GM11168 (cell line): Measurements from ENCODE around the gene TRIM15.
"Not testable (repeated sequence)": the region's sequence is repeated elsewhere in the genome, so short reads cannot be mapped to it uniquely, and the experiment has no call there.

Experiments
- in situ Hi-C: fragments of 300-500 bp; cut with MboI; formaldehyde crosslinking; loops from one replicate; pipeline ENCODE4 v1.12.0; 2022; ENCODE audit warnings: low sequenced_read_pairs; ENCODE audit not compliant: unreplicated experiment

TRIM15 gene

DNA sequence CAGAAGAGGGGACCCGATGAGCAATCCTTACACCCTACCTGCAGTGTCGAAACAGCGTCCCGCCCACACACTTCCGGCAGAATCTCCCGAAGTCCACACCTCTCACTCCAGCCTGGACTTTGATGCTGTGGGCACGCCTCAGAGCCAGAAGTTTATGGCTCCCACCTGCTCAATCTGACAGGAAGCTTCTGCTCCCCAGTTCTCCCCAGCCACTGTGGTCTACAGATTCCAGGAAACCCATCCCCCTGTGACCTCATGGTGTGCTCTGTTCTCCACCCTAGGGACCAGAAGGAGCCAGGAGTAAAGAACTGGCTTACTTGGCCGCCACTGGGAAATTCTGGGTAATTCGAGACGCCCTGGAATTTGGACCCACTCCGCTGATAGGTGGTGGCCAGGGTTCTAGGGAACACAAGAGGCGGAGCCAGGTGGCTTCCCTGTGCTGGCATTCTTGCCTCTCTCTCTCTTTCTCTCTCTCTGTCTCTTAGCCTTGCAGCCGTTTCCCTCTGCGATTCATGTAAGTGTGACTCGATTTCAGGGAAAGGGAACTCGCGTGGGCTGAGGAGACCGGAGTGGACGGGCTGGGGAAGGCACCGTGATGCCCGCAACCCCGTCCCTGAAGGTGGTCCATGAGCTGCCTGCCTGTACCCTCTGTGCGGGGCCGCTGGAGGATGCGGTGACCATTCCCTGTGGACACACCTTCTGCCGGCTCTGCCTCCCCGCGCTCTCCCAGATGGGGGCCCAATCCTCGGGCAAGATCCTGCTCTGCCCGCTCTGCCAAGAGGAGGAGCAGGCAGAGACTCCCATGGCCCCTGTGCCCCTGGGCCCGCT lies at the start of gene TRIM15:
TRIM15 (plus strand) TSS at position 457 of the 828 bp plus-strand sequence; CDS start at position 596, 139 bp downstream.
- in situ Hi-C loops, result loop anchor here (5.0 kb wide), 1 partner anchor 61 kb away; no protein-coding TSS in a partner anchor

DNA sequence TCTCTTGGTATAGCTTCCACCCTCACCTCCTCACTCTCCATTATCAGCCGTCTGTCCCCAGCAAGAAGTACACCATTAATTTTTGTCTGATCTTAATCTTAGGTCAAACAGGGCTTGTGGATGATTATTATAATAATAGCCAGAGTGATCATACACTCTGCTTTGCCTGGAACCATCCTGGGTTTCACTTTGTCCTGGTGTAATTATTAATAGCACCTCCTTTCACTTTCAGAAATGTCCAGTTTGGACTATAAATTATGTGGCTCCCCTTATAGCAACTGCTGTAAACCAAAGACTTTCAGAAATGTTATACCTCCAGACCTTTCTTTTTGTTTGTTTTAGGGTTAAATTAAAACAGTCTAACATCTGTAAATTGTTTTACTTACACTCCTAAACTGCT lies 49.5 kb upstream of the TRIM15 start:
- in situ Hi-C loops, result no loop called here

DNA sequence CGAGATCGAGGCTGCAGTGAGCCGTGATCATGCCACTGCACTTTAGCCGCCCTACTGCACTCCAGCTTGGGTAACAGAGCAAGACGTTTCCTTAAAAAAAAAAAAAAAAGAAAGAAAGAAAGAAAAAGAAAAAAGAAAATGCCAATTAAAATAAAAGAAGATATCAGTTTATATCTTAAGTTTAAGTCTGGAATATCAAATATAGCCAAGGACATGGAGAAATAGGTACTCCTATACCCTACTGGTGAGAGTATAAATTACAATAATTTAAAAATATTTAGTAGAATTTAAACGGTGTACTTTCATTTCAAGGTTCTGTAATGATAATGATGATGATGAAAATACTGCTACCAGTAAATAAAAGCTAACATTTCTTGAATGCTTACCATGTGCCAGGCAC lies 46.6 kb upstream of the TRIM15 start:
- in situ Hi-C loops, result no loop called here

DNA sequence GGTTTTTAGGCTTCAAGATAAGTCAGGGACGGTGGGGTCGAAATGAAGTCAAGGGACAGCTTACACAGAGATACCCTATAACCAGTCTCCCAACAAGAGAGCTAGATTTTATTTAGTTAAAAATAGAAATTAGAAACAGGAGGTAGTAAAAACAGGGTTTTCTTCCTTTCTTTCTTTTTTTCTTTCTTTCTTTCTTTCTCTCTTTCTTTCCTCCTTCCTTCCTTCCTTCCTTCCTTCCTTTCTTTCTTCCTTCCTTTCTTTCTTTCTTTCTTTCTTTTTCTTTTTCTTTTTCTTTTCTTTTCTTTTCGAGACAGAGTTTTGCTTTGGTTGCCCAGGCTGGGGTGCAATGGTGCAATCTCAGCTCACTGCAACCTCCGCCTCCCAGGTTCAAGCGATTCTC lies 44.7 kb upstream of the TRIM15 start:
- in situ Hi-C loops, result not testable (repeated sequence)

DNA sequence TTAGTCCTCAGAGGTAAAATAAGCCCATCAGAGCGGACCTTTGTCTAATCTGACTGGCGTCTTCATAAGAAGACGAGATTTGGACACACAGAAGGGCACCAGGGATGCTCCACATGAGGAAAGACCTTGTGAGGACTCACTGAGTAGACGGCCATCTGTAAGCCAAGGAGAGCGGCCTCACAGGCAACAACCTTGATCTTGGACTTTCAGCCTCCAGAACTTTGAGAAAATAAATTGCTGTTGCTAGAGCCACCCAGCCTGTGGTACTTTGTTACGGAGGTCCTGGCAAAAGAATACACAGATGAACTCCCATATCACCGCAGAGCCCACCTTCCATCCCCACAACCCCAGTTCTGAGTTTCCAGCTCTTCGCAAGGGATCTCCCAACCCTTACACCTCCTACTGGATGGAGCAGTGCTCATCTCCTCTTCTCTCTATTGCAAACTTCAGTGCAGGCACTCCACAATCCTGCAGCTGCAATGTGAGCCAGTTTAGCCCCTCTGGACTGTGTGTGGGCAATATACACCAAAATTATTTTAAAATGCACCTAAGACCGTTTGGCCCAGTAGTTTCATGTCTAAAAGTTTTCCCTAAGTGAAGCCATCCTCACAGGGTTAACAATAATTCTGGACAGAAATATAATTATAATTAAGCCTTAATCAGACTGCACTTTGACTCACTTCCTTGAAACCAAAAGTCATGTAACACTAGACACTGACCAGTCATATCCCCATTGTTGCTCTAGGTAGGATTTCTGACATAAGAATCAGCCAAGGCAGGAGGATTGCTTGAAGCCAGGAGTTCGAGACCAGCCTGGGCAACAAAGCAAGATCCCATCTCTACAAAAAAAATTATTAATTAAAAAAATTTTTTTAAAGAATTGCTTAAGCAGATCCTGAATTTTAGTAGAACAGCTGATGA lies 41.6 kb upstream of the TRIM15 start:
- in situ Hi-C loops, result no loop called here

DNA sequence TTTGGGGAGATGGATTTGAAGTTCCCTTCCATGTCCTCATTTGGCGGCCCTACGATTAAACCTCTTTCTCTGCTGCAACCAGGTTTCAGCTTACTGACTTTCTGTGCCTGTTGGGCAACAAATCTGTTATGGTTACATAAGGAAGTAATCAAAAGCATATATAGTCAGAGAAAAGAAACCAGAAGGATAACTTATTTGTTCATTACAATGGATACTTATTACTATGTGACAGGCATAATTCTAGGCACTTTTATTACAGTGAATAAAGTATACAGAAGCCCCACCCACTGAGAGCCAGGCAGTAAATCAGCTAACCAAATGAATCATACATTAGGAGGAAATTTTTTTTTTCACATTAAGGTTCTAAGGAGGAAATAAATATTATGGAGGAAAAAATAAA lies 40.8 kb upstream of the TRIM15 start:
- in situ Hi-C loops, result no loop called here

DNA sequence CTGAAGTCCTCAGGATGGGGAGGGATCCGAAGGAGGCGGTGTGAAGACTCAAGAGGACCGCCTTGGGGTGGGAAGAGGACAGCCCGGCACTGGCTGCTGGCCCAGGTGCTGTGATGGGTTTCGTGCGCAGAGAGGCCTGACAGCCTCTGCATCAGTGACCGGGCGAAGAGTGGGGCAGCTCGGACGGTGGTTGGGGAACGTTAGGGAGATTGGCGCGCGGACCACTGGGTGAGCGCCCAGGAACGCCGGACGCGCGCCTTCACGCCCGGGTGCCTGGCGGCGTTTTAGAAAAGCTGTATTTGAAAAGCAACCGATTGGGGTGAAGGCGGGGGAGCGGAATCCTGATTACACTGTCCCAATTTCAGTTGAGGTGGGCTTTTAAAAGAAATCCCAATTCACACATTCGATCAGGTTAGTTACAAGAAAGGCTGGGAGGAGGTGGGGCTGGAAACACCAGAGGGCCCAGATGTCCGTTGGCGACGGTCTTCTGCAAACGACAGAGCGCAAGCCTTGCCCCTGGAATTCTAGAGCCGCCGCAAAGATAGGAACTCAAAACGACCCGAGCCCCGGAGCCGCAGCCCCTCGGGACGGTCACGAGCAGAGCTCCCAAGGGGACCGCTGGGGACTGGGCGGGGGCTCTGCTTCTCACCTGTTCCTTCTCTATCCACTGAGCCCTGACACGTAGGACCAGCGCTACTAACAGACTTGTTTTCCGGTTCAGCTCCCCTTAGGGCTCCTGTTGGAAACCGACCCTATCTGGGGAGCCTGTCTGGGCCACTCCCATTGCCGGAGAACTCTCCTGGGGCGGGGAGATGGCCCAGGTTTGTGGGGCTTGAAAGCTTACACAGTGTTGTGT lies 35.9 kb upstream of the TRIM15 start:
- in situ Hi-C loops, result no loop called here

DNA sequence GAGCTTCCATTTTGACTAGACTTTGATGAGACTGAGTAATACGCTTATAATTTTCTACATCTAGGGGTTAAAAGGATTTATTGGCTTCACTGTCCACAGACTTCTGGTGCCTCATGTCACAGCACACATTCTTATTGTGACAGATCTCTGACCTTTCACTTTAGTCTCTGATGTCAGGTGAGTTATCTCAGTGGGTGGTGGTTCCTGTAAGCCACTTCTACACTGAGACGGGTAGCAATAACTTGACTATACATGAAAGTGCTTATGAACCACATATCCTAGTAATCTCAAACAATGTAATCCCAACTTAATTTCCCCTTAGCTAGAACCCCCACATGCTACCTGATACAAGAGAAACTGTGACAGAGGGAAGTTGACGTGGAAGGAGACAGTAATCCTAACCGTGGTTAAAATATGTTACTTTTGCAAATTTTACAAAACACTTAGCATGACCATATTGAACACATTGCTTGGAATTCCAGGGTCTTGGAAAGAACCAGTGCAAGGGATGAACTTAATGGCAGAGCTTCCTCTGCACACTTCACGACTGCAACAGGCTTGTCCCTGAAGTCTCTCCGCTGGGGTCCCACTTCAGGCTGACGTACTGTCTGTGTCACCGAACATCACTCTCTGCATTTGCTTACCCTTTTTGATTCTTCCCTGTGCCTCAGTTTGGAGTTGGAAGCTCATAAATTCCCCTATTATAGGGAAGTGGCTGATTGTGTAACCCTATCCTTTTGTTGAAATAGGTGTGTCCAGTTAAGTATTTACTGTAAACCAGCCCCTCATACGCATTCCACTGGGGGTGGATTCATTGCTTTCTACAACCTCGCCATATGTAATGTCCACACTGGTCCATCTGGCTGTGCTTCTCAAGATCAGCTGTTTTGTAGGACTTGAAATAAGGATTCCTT lies 33.8 kb upstream of the TRIM15 start:
- in situ Hi-C loops, result no loop called here

DNA sequence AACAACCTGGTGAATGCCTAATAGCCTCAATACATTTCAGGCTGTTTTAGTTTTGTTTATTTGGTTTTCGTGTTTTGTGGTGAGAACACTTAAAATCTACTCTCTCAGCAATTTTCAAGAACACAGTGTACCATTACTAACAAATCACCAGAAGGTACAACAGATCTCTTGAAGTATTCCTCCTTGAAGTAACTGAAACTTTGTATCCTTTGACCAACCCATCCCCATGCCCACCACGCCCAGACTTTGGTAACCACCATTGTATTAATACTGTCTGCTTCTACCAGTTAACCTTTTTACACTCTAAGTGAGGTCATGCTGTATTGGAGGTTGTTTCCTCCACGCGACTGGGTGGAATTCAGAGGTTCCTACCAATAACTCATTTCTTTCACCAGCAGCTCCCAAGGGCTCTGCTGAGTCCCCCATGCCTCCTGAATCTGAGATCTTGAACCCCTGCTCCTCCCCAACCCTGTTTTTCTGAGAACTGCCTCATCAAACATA lies 33.1 kb upstream of the TRIM15 start:
- in situ Hi-C loops, result no loop called here

DNA sequence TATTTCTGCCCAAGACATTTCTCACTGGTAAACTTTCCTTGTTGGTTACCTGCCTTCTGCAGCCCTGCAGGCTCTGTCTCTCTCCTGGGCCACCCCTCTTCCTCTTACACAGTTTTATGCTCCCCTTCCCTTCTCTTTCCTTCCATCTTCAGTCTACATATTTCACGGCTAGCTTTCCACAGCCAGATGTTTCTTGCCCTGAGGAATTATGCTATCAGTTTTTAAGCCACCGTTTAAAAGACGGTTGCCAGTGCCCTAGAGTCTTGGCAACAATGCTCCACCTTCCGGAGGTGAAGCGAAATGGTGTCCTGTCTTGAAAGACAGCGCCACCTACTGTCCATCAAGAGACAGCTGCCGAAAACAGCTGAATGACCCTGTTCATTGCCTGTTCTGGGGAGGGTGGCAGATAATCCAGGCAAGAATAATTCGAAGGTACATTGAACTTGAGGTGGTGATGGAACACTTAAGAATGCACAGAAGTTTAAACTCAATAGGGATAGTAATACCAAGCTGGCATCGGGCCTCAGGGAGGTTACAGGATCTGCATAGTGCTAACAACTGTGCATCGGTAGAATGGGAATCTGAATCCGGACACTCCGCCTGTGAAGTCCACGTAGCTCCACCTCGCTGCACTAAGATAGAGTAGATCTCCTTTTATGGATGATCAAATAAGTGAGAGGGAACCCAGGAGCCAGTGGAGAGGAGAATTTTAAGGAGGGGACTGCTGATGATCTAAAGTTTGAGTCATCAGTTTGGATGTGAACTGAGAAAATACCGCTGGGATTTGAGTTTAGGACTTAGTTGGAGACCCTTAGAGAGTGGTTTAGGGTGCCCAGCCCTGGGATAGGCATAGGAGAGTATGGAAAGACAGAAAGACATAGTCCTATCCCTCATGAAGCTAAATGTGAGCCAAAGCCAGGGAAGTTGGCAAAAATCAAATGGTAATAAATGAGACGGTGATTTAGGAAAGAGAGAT lies 32.2 kb upstream of the TRIM15 start:
- in situ Hi-C loops, result no loop called here

DNA sequence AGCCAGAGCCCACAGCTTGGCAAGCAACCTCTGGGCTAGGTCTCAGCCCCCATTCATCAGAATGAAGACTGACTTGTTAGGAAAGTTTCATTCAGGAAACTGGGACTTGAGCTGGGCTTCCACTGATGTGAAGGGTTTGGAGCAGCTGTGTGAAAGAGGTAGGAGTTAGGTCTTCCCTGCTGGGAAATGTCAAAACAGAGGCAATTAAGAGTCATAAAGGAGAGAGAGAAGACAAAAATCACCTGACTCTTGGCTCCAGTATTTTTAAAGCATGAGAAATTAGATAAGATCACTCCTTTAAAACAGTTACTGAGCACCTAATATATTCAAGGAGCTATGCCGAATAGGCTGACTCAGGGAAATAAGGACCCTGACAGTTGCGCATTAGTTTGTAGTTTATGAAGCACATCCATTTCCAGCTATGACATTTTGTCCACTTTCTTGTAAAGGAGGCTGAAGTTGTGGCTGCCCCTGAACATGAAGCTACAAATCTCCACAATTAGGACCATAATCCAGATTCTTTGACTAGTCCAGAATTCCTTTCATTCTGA lies 31.3 kb upstream of the TRIM15 start:
- in situ Hi-C loops, result no loop called here

DNA sequence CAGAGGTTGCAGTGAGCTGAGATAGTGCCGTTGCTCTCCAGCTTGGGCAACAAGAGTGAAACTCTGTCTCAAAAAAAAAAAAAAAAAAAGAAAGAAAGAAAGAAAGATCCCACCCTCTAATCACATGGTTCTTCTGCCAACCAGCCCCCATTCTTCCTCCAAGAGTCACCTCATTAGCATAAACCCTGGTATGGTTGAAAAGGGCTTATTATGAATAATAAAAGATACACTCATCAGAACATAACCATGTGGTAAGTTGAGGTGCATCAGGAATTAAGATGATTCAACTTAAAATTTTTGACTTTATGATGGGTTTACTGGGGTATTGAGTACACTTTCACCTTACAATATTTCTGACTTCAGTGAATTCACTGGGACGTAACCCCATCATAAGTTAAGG lies 28.2 kb upstream of the TRIM15 start:
- in situ Hi-C loops, result no loop called here

DNA sequence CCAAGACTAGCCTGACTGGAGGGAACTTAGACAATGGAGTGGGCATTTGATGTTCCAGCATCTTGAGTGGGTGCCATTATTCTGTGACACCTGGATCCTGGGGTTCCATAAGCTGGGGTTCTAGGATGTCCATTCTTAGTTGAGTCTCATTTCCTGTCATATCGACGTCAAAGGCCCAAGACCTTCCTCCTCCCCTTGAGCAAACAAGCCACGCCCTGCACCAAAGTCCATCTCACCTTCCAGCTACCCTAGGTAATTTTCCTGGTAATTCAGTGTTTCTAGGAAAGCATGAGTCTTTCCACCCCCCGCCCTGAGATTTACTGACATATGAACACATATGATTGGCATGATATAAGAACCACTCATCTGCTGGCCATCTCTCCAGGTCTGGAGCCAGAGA lies 27.6 kb upstream of the TRIM15 start, which contains the start of gene TRIM40:
TRIM40 (plus strand) TSS at position 384 of the 400 bp plus-strand sequence. CDS start 897 bp downstream, outside the sequence.
- in situ Hi-C loops, result no loop called here

DNA sequence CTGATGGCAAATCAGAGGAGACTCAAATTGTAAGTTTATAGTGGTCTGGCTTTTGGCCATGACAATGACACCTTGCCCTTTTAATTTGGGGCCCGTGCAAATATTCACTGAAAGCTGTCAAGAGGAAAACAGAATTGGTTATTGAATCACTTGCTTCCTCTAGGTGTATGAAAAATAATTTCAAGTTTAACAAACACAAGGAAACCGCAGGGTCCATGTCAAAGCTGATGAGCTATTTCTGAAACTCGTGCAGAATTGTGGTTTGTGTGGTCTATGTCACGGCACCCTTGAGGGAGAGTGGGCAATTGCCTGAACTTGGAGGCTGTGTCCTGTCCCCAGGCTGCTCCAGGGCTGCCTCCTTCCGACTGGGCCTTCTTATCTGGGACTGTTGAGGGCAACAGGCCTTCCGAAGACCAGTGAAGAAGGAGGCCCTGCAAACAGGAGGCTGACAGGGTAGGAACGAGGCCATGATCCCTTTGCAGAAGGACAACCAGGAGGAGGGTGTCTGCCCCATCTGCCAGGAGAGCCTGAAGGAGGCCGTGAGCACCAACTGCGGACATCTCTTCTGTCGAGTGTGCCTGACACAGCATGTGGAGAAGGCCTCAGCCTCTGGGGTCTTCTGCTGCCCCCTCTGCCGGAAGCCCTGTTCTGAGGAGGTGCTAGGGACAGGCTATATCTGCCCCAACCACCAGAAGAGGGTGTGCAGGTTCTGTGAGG lies 26.6 kb upstream of the TRIM15 start:
- in situ Hi-C loops, result no loop called here

DNA sequence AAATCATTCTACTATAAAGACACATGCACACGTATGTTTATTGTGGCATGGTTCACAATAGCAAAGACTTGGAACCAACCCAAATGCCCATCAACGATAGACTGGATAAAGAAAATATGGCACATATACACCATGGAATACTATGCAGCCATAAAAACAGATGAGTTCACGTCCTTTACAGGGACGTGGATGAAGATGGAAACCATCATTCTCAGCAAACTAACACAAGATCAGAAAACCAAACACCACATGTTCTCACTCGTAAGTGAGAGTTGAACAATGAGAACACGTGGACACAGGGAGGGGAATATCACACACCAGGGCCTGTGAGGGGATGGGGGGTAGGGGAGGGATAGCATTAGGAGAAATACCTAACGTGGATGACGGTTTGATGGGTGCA lies 23.1 kb upstream of the TRIM15 start:
- in situ Hi-C loops, result not testable (repeated sequence)

DNA sequence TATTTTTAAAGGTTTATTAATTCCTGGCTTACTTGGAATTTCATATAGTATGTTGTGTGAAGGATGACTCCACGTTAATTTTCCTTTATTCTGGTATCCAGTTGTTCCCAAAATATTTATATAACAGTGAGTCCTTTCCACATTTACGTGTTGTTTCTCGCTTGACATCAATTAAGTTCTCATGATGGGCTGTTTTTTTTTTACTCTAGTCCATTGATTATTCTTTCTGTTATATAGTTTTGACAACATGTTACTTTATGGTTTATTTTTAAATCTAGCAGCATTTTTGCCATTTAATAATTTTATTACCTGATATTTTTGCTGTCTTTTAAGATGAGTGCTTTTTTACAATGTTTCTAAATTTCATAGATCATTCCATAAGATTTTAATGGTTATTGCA lies 20.7 kb upstream of the TRIM15 start:
- in situ Hi-C loops, result no loop called here

DNA sequence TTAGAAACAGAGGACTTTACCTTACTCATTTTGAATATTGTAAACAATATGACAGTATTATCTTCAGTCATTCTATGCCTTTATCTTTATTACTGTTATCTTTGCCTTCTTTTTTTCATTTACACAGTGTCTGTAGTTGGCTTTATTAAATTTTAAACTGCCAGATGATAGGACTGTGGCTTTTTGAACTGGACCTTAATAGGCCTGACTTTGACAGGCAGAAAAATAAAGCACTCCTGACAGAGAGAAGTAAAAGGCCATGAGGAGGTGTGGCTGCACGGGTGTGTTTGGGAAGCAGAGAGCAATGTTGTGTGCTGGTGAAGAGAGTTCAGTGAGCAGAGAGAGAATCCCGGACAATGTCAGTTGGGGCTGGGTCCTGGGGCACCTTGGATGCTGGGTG lies 19.6 kb upstream of the TRIM15 start:
- in situ Hi-C loops, result no loop called here
